OCI-LY7 (cell line): ENCODE results near the gene RFX6.

Experiments used
- CTCF ChIP-seq: fragments of 200-600 bp; sonication (generic); conservative IDR thresholded peaks from 2 replicates; pipeline ENCODE4 v1.5.1; 2014; ENCODE audit warnings: mild to moderate bottlenecking, antibody characterized with exemption, low read length, moderate library complexity, mixed read lengths
- EZH2phosphoT487 ChIP-seq: fragments of 200-600 bp; sonication (generic); IDR thresholded peaks from 2 replicates; pipeline ENCODE4 v1.6.1; 2018; ENCODE audit warnings: low read depth, borderline replicate concordance, mild to moderate bottlenecking, mixed run types, antibody characterized with exemption, low read length, moderate library complexity, mixed read lengths

- TF ChIP-seq EZH2phosphoT487 (no peak), CTCF (no peak)
Measured at GRCh38 chr6:116966675-116967576, 89.9 kb downstream of the RFX6 start.
